ENCODE measurements around the gene CACNA2D4. TPM values are rescaled to one million over a fixed set of nuclear protein-coding genes. Genes with fewer than 3 reads are reported as not detected.

CACNA2D4 gene
- total and polyA plus RNA-seq, 2 of the 13 experiments (the other 11 are each of a cell fraction or from before 2014, with no cell fraction given) = 14.2 to 136 TPM

DNA sequence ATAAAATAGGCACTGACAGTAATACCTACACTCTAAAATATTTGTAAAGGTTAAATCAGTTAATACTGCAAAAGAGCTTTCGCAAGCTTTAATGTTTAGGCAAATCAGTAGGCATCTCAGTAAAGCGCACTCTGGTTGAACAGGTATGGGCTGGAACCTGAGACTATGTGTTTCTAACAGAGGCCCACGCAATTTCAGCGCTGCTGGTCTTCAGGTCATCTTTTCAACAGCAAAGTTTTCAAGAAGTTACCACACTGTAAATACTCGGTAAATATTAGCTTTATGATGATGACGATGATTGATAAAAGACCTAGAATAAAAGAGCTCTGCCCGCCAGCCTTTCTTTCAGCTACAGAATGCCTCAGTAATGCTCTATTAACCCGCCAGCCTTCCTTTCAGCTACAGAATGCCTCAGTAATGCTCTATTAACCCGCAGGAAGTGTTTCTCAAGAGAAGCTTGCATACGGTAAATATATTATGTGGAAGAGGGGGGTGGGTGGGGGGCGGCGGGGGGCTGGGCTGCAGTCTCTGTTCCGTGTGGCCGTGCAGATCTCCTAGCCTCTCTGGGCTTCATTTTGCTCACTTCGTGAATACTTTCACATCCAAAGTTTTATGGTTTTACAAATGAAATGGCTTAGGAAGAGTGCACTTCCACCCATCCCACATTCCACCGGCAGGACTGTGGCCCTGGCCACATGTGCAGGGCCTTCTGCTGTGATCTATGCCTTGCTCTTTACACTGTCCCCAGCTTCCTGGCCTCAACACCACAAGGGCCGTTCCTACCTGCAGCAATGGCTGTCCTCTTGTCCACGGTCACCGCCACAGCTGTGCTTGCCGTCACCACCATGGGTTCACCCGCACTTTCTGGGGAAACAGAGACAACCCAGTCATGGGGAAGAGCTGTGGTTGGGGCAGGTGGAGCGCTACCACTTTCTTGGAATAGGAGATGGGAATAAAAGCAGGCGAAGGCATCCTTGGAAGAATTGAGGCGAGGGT, 78.2 kb downstream of the CACNA2D4 start (continued):
- TF ChIP-seq ZNF232 (CRISPR knock-in tag; IDR thresholded peaks at IDR 0.05; ENCODE audit: borderline replicate concordance) (no peak), ZFAT (CRISPR knock-in tag; conservative IDR thresholded peaks at IDR 0.05) (no peak), HDAC6 (IDR thresholded peaks at IDR 0.05; ENCODE audit: low read depth, low read length) (no peak)

GRCh38 chr12:1839464-1839863, 79.0 kb downstream of the CACNA2D4 start:
- TF ChIP-seq YEATS2 (CRISPR knock-in tag; IDR thresholded peaks at IDR 0.05; ENCODE audit: borderline replicate concordance) = no peak
- no peak for TF ChIP-seq ZFX (CRISPR knock-in tag; IDR thresholded peaks at IDR 0.05; ENCODE audit: low read depth)
- TF ChIP-seq, protein P1, sequence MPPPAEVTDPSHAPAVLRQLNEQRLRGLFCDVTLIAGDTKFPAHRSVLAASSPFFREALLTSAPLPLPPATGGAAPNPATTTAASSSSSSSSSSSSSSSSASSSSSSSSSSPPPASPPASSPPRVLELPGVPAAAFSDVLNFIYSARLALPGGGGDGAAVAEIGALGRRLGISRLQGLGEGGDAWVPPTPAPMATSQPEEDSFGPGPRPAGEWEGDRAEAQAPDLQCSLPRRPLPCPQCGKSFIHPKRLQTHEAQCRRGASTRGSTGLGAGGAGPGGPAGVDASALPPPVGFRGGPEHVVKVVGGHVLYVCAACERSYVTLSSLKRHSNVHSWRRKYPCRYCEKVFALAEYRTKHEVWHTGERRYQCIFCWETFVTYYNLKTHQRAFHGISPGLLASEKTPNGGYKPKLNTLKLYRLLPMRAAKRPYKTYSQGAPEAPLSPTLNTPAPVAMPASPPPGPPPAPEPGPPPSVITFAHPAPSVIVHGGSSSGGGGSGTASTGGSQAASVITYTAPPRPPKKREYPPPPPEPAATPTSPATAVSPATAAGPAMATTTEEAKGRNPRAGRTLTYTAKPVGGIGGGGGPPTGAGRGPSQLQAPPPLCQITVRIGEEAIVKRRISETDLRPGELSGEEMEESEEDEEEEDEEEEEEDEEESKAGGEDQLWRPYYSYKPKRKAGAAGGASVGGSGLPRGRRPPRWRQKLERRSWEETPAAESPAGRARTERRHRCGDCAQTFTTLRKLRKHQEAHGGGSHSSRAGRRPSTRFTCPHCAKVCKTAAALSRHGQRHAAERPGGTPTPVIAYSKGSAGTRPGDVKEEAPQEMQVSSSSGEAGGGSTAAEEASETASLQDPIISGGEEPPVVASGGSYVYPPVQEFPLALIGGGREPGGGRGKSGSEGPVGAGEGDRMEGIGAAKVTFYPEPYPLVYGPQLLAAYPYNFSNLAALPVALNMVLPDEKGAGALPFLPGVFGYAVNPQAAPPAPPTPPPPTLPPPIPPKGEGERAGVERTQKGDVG (CRISPR knock-in tag; IDR thresholded peaks at IDR 0.05; ENCODE audit: borderline replicate concordance) = no peak
- no peak for TF ChIP-seq ZNF276 (CRISPR knock-in tag; IDR thresholded peaks at IDR 0.05; ENCODE audit: low read depth)
- no peak for TF ChIP-seq ZMAT3 (CRISPR knock-in tag; conservative IDR thresholded peaks at IDR 0.05)
- TF ChIP-seq ZNF530 (CRISPR knock-in tag; IDR thresholded peaks at IDR 0.05; ENCODE audit: low read depth) = no peak
- no peak for TF ChIP-seq PAF1 (CRISPR knock-in tag; IDR thresholded peaks at IDR 0.05)
- TF ChIP-seq ZNF878 (CRISPR knock-in tag; IDR thresholded peaks at IDR 0.05) = no peak
- WGBS (ENCODE audit: low lambda C conversion rate) = 92% methylated on average over 10 of the region's 10 CpGs
- H3K27me3 ChIP-seq (ENCODE audit: control insufficient read depth in 1 of 2, insufficient read depth in 2 of 2, low read length in 2 of 2) = peaks cover 6 to 19% of the 10 kb centered on the region in 2 experiments
- H3K9me3 ChIP-seq (ENCODE audit: low read length) = no peaks in the 10 kb centered on the region
- H3K79me2 ChIP-seq (ENCODE audit: insufficient read depth, low read length) = no peaks in the 10 kb centered on the region
- H3K4me3 ChIP-seq (replicated peaks in 1 of 3; ENCODE audit: insufficient read depth in 1 of 3, low read depth in 2 of 3, low read length in 3 of 3) = no peak overlapping the region
- no peak for DNase-seq (ENCODE audit: low spot score)
- CTCF ChIA-PET (ENCODE audit: low intra/inter-chr PET ratio, low total read pairs) = no interaction called here
- POLR2A ChIA-PET = interaction anchor here (1.0 kb wide), 1 partner anchor 18 kb away, joined by 3 read pairs; no protein-coding TSS in a partner anchor
- FAIRE-seq = no peak
- H3K9ac ChIP-seq (ENCODE audit: insufficient read depth, low read depth, low read length) = no peak overlapping the region
- intact Hi-C loops (cut with micrococcal nuclease; ENCODE audit: unreplicated experiment) = no loop called here
- H2AFZ ChIP-seq (ENCODE audit: low read length) = no peak overlapping the region
- no TSS peak for BruUV-seq (replicated peaks)
- peak overlapping the region; percentile 34 for H3K4me2 ChIP-seq (ENCODE audit: low read depth, low read length)
- no peaks in the 10 kb centered on the region for H4K20me1 ChIP-seq (ENCODE audit: insufficient read depth, low read length)
- in situ Hi-C loops (cut with HindIII; ENCODE audit: extremely low pct_ligation_motif_present, low pct_unique_long_range_greater_than_20kb) = no loop called here
- H3K36me3 ChIP-seq (replicated peaks in 1 of 2; ENCODE audit: control insufficient read depth in 1 of 2, insufficient read depth in 2 of 2, low read length in 2 of 2) = no peaks in the 10 kb centered on the region
- H3K4me1 ChIP-seq (ENCODE audit: insufficient read depth, low read length) = peaks cover 61% of the 10 kb centered on the region
- no peak for ATAC-seq
- no peak overlapping the region for H3K27ac ChIP-seq (ENCODE audit: extremely low read length, insufficient read depth, low read length)
